ENCODE results near the gene ETFA.

Gene ETFA

DNA sequence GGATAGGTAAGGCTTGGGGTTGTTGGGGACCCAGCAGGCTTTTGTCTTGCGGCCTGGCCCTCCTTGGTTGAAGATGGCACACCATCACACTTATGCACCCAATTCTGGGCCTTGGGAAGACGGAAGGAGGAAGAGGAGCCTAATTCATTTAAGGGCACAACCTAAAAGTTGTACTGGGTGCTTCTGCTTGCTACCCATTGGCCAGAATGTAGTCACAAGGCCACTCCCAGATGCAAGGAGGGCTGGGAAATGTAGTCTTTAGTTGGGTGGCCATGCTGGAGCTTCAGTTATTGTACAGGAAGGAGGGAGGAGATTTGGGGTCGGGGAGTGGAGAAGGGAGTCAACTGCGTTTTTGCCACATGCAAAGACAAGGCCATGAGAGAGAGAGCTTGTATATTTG is 142.3 kb downstream of the ETFA start:
- DNase-seq = no peak

DNA sequence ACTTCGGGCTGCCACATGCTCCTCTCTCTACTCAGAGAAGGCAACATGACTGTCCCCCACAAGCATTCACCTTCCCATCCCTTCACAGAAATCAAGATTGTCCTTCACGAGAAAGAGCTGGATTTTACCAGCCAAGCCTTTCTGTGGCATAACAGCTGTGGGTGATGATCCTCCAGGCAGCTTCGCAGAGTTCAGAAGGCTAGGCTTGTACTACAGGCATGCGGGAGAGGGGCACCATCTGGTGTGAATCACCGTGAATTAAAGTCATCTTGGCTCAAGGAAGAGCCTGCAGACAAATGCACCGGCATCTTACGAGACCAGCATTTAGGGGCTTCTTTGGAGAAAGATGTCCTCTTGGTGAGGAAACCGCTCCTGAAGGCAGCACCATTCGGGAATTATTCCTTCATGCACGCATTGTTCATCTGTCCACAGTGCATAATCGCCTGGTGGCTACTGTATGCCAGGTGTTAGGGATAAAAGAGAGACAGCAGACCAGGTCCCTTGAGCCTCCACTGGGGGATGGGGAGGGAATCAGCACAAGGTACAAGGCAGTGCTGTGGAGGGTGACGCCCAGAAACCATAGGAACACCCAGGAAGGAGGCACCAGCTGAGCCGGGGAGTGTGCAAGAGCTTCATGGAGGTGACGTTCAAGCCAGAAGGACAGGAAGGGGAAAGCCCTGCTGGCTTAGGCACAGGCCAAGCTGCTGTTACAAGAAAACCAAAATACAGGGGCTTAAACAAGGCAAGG is 142.9 kb downstream of the ETFA start:
- no peak for DNase-seq

DNA sequence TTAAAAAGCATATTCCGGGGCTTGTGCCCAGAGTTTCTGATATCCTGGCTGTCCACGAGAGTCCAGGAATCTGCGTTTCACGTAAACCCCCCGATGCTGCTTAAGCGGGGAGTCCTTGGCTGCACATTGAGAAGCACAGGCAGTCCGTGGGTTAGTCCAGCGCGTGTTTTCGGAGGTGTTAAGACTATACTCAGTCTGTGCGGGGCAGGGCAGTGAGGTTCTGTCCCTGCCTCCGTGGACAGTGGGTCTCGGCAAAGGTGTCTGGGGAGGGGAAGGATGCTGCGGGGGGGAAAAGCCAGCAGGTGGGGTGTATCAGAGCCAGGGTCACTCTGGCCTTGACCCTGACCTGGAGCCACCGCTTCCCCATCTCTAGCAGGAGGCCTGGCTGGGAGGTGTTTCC is 145.3 kb downstream of the ETFA start:
- DNase-seq = no peak

Data from retina (tissue), 1 donor.